ENCODE results near the gene DNLZ. TPM values are rescaled to one million over a fixed set of nuclear protein-coding genes. Genes with fewer than 3 reads are reported as not detected.

DNLZ gene
- total and polyA plus RNA-seq, 7 donors = 8.2 to 40.7 (median 18.7) TPM

DNA sequence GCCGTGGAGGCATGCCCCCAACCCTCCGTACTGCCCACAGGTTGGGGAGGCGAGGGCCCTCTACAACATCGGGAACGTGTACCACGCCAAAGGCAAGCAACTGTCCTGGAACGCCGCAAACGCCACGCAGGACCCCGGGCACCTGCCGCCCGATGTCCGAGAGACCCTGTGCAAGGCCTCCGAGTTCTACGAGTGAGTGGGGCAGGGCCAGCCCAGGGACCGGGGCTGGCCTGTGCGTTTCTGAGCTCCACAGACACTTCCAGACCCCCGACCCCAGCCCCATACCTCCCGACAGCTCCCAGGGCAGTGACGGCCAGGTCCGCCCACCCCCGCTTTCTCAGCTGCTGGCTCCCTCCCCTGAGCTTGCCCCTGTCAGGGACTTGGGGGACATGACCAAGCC lies 26.7 kb downstream of the DNLZ start:
- no peak overlapping the region for H3K4me3 ChIP-seq
- no peak overlapping the region for H3K27ac ChIP-seq
- no peaks in the 10 kb centered on the region for H3K4me1 ChIP-seq
- peaks cover 0 to 5% (median under 1%) of the 10 kb centered on the region in 3 donors for H3K27me3 ChIP-seq (ENCODE audit: insufficient read depth in 3 of 3, low read length in 2 of 3)
- intact Hi-C loops (cut with DNase I) = loop anchor here in 1 of 2 donors (10.0 kb wide), 1 partner anchor 298 kb away; no protein-coding TSS in a partner anchor
- H3K9me3 ChIP-seq = no peaks in the 10 kb centered on the region
- 92 to 93% (median 92%) methylated on average over 19 to 23 of the region's 23 CpGs for WGBS, 3 donors
- DNase-seq = no peak
- TF ChIP-seq, protein P1, sequence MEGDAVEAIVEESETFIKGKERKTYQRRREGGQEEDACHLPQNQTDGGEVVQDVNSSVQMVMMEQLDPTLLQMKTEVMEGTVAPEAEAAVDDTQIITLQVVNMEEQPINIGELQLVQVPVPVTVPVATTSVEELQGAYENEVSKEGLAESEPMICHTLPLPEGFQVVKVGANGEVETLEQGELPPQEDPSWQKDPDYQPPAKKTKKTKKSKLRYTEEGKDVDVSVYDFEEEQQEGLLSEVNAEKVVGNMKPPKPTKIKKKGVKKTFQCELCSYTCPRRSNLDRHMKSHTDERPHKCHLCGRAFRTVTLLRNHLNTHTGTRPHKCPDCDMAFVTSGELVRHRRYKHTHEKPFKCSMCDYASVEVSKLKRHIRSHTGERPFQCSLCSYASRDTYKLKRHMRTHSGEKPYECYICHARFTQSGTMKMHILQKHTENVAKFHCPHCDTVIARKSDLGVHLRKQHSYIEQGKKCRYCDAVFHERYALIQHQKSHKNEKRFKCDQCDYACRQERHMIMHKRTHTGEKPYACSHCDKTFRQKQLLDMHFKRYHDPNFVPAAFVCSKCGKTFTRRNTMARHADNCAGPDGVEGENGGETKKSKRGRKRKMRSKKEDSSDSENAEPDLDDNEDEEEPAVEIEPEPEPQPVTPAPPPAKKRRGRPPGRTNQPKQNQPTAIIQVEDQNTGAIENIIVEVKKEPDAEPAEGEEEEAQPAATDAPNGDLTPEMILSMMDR (IDR thresholded peaks at IDR 0.05) = no peak
- H3K36me3 ChIP-seq (ENCODE audit: insufficient read depth in 1 of 2, low read depth in 1 of 2) = no peaks in the 10 kb centered on the region
- no peak for ATAC-seq

DNA sequence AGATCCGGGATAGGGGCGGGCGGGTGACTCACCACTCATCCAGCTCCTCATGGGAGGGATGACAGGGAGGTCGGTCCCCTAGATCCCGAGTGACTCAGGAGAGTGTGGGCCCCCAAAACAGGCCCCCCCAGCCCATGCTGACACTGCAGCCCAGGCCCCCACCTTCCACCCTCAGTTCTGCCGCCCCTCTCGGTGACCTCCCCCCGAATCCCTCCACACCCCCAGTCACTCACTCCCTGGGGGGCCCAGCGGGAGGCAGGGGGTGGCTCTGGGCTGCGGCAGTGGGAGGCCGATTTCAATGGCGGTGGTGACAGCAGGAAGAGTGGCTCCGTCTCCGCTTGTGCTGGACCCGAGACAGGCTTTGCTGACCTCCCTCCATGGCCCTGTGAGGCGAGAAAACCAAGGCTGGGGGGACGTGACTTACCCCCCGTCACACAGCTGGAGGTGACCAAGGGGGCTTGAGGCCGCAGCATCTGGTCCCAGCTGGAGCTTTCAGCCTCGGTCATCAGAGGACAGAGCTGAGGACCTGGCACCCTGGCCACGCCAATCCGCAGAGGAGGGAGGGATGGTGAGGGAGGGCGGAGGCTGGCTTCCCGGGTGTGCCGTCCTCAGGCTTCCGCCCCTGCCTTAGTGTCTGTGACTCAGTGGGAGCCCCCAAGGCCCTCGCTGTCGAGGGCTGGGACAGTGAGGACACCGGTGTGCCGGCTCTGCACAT lies 27.2 kb downstream of the DNLZ start:
- H3K36me3 ChIP-seq (ENCODE audit: insufficient read depth in 1 of 2, low read depth in 1 of 2) = no peaks in the 10 kb centered on the region
- DNase-seq = no peak
- intact Hi-C loops (cut with DNase I) = loop anchor here in 1 of 2 donors (10.0 kb wide), 1 partner anchor 298 kb away; no protein-coding TSS in a partner anchor
- H3K4me1 ChIP-seq = no peaks in the 10 kb centered on the region
- no peak overlapping the region for H3K27ac ChIP-seq
- H3K9me3 ChIP-seq = no peaks in the 10 kb centered on the region
- TF ChIP-seq, protein P1 (IDR thresholded peaks at IDR 0.05) = no peak
- H3K4me3 ChIP-seq = no peak overlapping the region
- WGBS, 3 donors = 75 to 81% (median 76%) methylated on average over 24 to 30 of the region's 30 CpGs
- ATAC-seq = no peak
- H3K27me3 ChIP-seq (ENCODE audit: insufficient read depth in 3 of 3, low read length in 2 of 3) = no peaks in the 10 kb centered on the region

DNA sequence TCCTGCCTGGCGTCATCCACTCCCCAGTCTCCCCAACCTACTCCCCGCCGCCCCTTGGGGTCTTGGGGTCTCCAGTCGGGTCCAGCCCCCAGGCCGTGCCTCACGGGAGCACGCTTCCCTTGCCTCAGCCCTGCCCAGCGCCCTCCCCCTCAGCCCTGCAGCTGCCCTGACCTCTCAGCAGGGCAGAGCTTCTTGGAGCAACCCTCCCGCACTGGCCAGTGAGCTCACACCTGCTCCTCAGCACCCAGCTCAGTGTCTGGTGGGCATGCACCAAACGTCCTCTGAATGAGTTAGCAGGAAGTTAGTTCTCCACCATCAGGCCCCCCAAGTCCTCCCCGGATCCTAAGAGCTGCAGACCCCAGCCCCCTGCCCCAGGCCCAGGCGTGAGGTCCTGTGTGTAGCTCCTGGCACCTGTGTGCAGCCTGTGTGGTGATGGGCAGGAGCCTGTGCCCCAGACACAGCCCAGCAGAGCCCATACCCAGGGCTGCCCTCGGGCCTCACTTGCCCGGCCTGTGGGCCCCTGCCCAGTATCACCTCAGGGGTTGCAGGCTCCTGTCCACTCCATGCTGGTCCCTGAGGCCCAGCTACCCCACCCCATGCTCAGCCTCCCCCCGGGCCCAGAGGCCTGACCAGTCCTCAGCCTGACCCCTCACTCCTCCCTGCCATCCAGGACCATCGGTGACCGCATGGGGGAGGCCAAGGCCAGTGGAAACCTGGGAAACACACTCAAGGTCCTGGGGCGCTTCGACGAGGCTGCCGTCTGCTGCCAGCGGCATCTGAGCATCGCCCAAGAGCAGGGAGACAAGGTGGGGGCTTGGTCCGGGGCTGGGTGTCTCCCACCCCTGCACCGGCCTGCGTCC lies 28.0 kb downstream of the DNLZ start:
- H3K27me3 ChIP-seq (ENCODE audit: insufficient read depth in 3 of 3, low read length in 2 of 3) = no peaks in the 10 kb centered on the region
- WGBS, 3 donors = 80 to 86% (median 82%) methylated on average over 24 to 26 of the region's 26 CpGs
- no peak overlapping the region for H3K27ac ChIP-seq
- no peaks in the 10 kb centered on the region for H3K36me3 ChIP-seq (ENCODE audit: insufficient read depth in 1 of 2, low read depth in 1 of 2)
- no peak overlapping the region for H3K4me3 ChIP-seq
- intact Hi-C loops (cut with DNase I) = loop anchor here in 1 of 2 donors (10.0 kb wide), 1 partner anchor 299 kb away; no protein-coding TSS in a partner anchor
- H3K4me1 ChIP-seq = no peaks in the 10 kb centered on the region
- ATAC-seq (no peak), DNase-seq (no peak)
- TF ChIP-seq, protein P1 (IDR thresholded peaks at IDR 0.05) = no peak
- no peaks in the 10 kb centered on the region for H3K9me3 ChIP-seq

DNA sequence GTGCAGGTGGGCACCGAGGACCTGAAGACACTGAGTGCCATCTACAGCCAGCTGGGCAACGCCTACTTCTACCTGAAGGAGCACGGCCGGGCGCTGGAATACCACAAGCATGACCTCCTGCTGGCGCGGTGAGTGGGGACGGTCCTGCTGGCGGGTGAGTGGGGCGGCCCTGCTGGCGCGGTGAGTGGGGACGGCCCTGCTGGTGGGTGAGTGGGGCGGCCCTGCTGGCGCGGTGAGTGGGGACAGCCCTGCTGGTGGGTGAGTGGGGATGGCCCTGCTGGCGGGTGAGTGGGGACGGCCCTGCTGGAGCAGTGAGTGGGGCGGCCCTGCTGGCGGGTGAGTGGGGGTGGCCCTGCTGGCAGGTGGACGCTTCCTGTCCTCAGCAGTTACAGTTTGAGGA lies 29.0 kb downstream of the DNLZ start:
- Histone ChIP-seq H3K4me1 (no peaks in the 10 kb centered on the region), H3K27me3 (ENCODE audit: insufficient read depth in 3 of 3, low read length in 2 of 3) (no peaks in the 10 kb centered on the region), H3K4me3 (no peak overlapping the region), H3K36me3 (ENCODE audit: insufficient read depth in 1 of 2, low read depth in 1 of 2) (no peaks in the 10 kb centered on the region), H3K27ac (no peak overlapping the region), H3K9me3 (no peaks in the 10 kb centered on the region)
- no peak for ATAC-seq
- no peak for DNase-seq
- TF ChIP-seq, protein P1 (IDR thresholded peaks at IDR 0.05) = no peak
- 93 to 94% (median 94%) methylated on average over 21 of the region's 21 CpGs for WGBS, 3 donors
- intact Hi-C loops (cut with DNase I) = loop anchor here in 1 of 2 donors (10.0 kb wide), 1 partner anchor 300 kb away; no protein-coding TSS in a partner anchor
